Tibial artery (tissue), 4 donors: ENCODE results near the gene CACNA1B.

ENCODE experiments used
- DNase-seq, 2 donors: peaks; one replicate each; pipeline ENCODE4 v3.0.0-alpha.2; 2019
- H3K27ac ChIP-seq, 2 donors: fragments of 200-600 bp; sonication (generic) in 1 of 2; 1 replicate in 1 of 2; 2 replicates in 1 of 2; pipeline ENCODE4 v1.5.1; 2018 to 2019; ENCODE audit warnings: mild to moderate bottlenecking in 1 of 2
- H3K27me3 ChIP-seq, 2 donors: fragments of 200-600 bp; sonication (generic) in 1 of 2; one replicate each; pipeline versions ENCODE4 v1.5.1 to v1.6.0; 2016 to 2019
- H3K36me3 ChIP-seq, 3 donors: fragments of 200-600 bp; sonication (generic) in 2 of 3; one replicate each; pipeline ENCODE4 v1.5.1; 2016 to 2019; ENCODE audit warnings: mild to moderate bottlenecking in 2 of 3
- H3K4me1 ChIP-seq, 4 donors: fragments of 200-600 bp; sonication (generic) in 2 of 4; 1 replicate in 3 of 4; 2 replicates in 1 of 4; pipeline ENCODE4 v1.5.1; 2016 to 2019
- H3K4me3 ChIP-seq, 2 donors: fragments of 200-600 bp; sonication (generic) in 1 of 2; 1 replicate in 1 of 2; 2 replicates in 1 of 2; pipeline ENCODE4 v1.5.1; 2018 to 2019; ENCODE audit warnings: mild to moderate bottlenecking in 2 of 2
- H3K9me3 ChIP-seq, 3 donors: fragments of 200-600 bp; sonication (generic) in 1 of 3; one replicate each; pipeline ENCODE4 v1.5.1; 2016 to 2019
- CTCF ChIP-seq, 2 experiments: fragments of 200-600 bp in 1 of 2; fragments of 450-650 bp in 1 of 2; IDR thresholded peaks; one replicate each; pipeline ENCODE4 v1.5.1; 2017 to 2019; ENCODE audit warnings: antibody characterized with exemption in 2 of 2, mild to moderate bottlenecking in 1 of 2, moderate library complexity in 1 of 2
- intact Hi-C: fragments of 100-400 bp; cut with DNase I; formaldehyde crosslinking; loops from one replicate; pipeline ENCODE4 v1.15.0; 2023; ENCODE audit warnings: low total_unique reads

CACNA1B gene

GRCh38 chr9:137891588-137892423 is 14.2 kb downstream of the CACNA1B start:
- TF ChIP-seq CTCF (IDR thresholded peaks at IDR 0.05): no peak
- no peaks in the 10 kb centered on the region for H3K9me3 ChIP-seq
- intact Hi-C loops: no loop called here

GRCh38 chr9:137892424-137893191 is 15.0 kb downstream of the CACNA1B start:
- Histone ChIP-seq H3K27me3 (peaks cover 0 to 5% of the 10 kb centered on the region in 2 donors), H3K9me3 (no peaks in the 10 kb centered on the region), H3K27ac (no peak overlapping the region), H3K4me1 (no peaks in the 10 kb centered on the region), H3K4me3 (no peak overlapping the region), H3K36me3 (no peaks in the 10 kb centered on the region)
- intact Hi-C loops: no loop called here
- no peak for TF ChIP-seq CTCF (IDR thresholded peaks at IDR 0.05)
- no peak for DNase-seq

More at GRCh38 chr9:137891588-137892423, 14.2 kb downstream of the CACNA1B start:
- Histone ChIP-seq H3K36me3 (no peaks in the 10 kb centered on the region), H3K4me3 (no peak overlapping the region), H3K4me1 (no peaks in the 10 kb centered on the region), H3K27ac (no peak overlapping the region), H3K27me3 (peaks cover 0 to 5% of the 10 kb centered on the region in 2 donors)
- DNase-seq: no peak

GRCh38 chr9:137893670-137894069 is 16.1 kb downstream of the CACNA1B start:
- Histone ChIP-seq H3K27ac (no peak overlapping the region), H3K36me3 (no peaks in the 10 kb centered on the region), H3K27me3 (peaks cover 0 to 5% of the 10 kb centered on the region in 2 donors), H3K4me3 (no peak overlapping the region), H3K9me3 (peaks cover 0 to 4% (median 0%) of the 10 kb centered on the region in 3 donors), H3K4me1 (no peaks in the 10 kb centered on the region)
- no peak for DNase-seq
- intact Hi-C loops: no loop called here
- TF ChIP-seq CTCF (IDR thresholded peaks at IDR 0.05): no peak

GRCh38 chr9:137899551-137900360 is 22.2 kb downstream of the CACNA1B start:
- Histone ChIP-seq H3K27me3 (peaks cover 0 to 9% of the 10 kb centered on the region in 2 donors), H3K4me1 (no peaks in the 10 kb centered on the region), H3K4me3 (no peak overlapping the region), H3K9me3 (peaks cover 0 to 11% (median 10%) of the 10 kb centered on the region in 3 donors), H3K27ac (no peak overlapping the region), H3K36me3 (no peaks in the 10 kb centered on the region)
- intact Hi-C loops: no loop called here
- DNase-seq: peak in 1 of 2 donors; percentile 51
- no peak for TF ChIP-seq CTCF (IDR thresholded peaks at IDR 0.05)

- intact Hi-C loops: no loop called here
- peak in 1 of 2 donors; percentile 21 for DNase-seq
- no peak for TF ChIP-seq CTCF (IDR thresholded peaks at IDR 0.05)
These were observed 23.2 kb downstream of the CACNA1B start for GRCh38 chr9:137900584-137901310.

More at GRCh38 chr9:137900584-137901310, 23.2 kb downstream of the CACNA1B start:
- Histone ChIP-seq H3K4me3 (no peak overlapping the region), H3K27me3 (peaks cover 0 to 9% of the 10 kb centered on the region in 2 donors), H3K36me3 (no peaks in the 10 kb centered on the region), H3K4me1 (no peaks in the 10 kb centered on the region), H3K27ac (no peak overlapping the region), H3K9me3 (peaks cover 0 to 11% (median 10%) of the 10 kb centered on the region in 3 donors)
